Esophagus muscularis mucosa (tissue), 4 donors: ENCODE measurements around the gene NARF. TPM values are rescaled to one million over a fixed set of nuclear protein-coding genes. Genes with fewer than 3 reads are reported as not detected.

Experiments used
- DNase-seq: peaks from one replicate; pipeline ENCODE4 v3.0.0-alpha.2; 2017; ENCODE audit errors: extremely low spot score
- H3K27ac ChIP-seq, 4 donors: fragments of 200-600 bp; sonication (generic); replicated peaks in 1 of 4; 1 replicate in 3 of 4; 2 replicates in 1 of 4; pipeline ENCODE4 v1.5.1; 2016 to 2019; ENCODE audit warnings: mild to moderate bottlenecking in 1 of 4
- H3K27me3 ChIP-seq, 4 donors: fragments of 200-600 bp; sonication (generic); one replicate each; pipeline versions ENCODE4 v1.5.1 to v1.6.0; 2016 to 2019
- H3K36me3 ChIP-seq, 4 donors: fragments of 200-600 bp; sonication (generic); one replicate each; pipeline ENCODE4 v1.5.1; 2016 to 2019
- H3K4me1 ChIP-seq, 4 donors: fragments of 200-600 bp; sonication (generic); one replicate each; pipeline ENCODE4 v1.5.1; 2016 to 2019
- H3K4me3 ChIP-seq, 4 donors: fragments of 200-600 bp; sonication (generic); 1 replicate in 2 of 4; 2 replicates in 2 of 4; pipeline ENCODE4 v1.5.1; 2016 to 2019; ENCODE audit warnings: mild to moderate bottlenecking in 4 of 4, moderate library complexity in 1 of 4
- H3K9me3 ChIP-seq, 4 donors: fragments of 200-600 bp; sonication (generic); 1 replicate in 3 of 4; 2 replicates in 1 of 4; pipeline ENCODE4 v1.5.1; 2016 to 2019
- EP300 ChIP-seq: sonication (generic); formaldehyde crosslinking; IDR thresholded peaks from one replicate; pipeline ENCODE4 v1.6.1; 2017; ENCODE audit warnings: antibody characterized with exemption
- POLR2A ChIP-seq: fragments of 450-650 bp; IDR thresholded peaks from one replicate; pipeline ENCODE4 v1.6.1; 2017; ENCODE audit warnings: antibody characterized with exemption, moderate library complexity, mild to moderate bottlenecking, low read depth
- POLR2AphosphoS5 ChIP-seq, 2 donors: sonication (generic); formaldehyde crosslinking; IDR thresholded peaks; one replicate each; pipeline ENCODE4 v1.6.1; 2017; ENCODE audit warnings: antibody characterized with exemption in 2 of 2
- WGBS: methylation state at CpG from one replicate; pipeline ENCODE4 v1.1.5; 2018; 5-methylcytosine and 5-hydroxymethylcytosine counted together
- intact Hi-C: fragments of 100-400 bp; cut with DNase I; formaldehyde crosslinking; loops from one replicate; pipeline ENCODE4 v1.15.1; 2023
- total RNA-seq, 4 donors: library from RNA; depleted of rRNA; stranded (reverse); fragments of >200 nt; gene quantifications; one replicate each; pipeline versions ENCODE4 v1.1.0 to v1.2.1, GENCODE V29; 2016
- TF ChIP-seq, protein P1 (sequence below), 3 experiments: fragments of 200-600 bp in 2 of 3; fragments of 450-650 bp in 1 of 3; sonication (generic) in 2 of 3; IDR thresholded peaks; one replicate each; pipeline ENCODE4 v1.5.1; 2017 to 2019; ENCODE audit warnings: antibody characterized with exemption in 3 of 3, mild to moderate bottlenecking in 2 of 3, moderate library complexity in 1 of 3

Gene NARF
- total RNA-seq, 4 donors from 2014 or later: 26.2 to 30.9 (median 29.3) TPM

GRCh38 chr17:82416264-82416663 lies 42.3 kb upstream of the NARF start:
- WGBS: 88% methylated on average over 4 of the region's 4 CpGs

DNA sequence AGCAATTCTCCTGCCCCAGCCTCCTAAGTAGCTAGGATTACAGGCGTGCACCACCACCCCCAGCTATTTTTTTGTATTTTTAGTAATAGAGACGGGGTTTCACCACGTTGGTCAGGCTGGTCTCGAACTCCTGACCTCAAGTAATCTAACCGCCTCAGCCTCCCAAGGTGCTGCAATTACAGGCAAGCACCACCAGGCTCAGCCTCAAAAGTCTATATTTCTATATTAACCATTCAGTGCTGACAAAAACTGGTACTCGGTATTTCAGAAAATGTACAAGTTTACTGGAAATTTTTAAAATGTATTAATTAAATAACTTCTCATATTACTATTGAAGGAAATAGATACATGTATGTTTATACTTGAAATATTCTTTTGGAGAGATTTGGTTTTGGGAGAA lies 41.8 kb upstream of the NARF start:
- intact Hi-C loops: no loop called here

More at GRCh38 chr17:82416264-82416663, 42.3 kb upstream of the NARF start:
- Histone ChIP-seq H3K36me3 (peaks cover 0 to 31% (median 15%) of the 10 kb centered on the region in 4 donors), H3K27ac (no peak overlapping the region), H3K4me1 (peaks cover 19 to 33% (median 27%) of the 10 kb centered on the region in 4 donors), H3K9me3 (no peaks in the 10 kb centered on the region), H3K4me3 (no peak overlapping the region), H3K27me3 (no peaks in the 10 kb centered on the region)
- intact Hi-C loops: no loop called here
- no peak for DNase-seq
- TF ChIP-seq POLR2A (no peak), POLR2AphosphoS5 (IDR thresholded peaks at IDR 0.05) (no peak), EP300 (no peak)
- TF ChIP-seq, protein P1, sequence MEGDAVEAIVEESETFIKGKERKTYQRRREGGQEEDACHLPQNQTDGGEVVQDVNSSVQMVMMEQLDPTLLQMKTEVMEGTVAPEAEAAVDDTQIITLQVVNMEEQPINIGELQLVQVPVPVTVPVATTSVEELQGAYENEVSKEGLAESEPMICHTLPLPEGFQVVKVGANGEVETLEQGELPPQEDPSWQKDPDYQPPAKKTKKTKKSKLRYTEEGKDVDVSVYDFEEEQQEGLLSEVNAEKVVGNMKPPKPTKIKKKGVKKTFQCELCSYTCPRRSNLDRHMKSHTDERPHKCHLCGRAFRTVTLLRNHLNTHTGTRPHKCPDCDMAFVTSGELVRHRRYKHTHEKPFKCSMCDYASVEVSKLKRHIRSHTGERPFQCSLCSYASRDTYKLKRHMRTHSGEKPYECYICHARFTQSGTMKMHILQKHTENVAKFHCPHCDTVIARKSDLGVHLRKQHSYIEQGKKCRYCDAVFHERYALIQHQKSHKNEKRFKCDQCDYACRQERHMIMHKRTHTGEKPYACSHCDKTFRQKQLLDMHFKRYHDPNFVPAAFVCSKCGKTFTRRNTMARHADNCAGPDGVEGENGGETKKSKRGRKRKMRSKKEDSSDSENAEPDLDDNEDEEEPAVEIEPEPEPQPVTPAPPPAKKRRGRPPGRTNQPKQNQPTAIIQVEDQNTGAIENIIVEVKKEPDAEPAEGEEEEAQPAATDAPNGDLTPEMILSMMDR (IDR thresholded peaks at IDR 0.05): no peak

GRCh38 chr17:82418001-82418986 lies 40.2 kb upstream of the NARF start, which contains the start of the genes HEXD and OGFOD3:
Gene HEXD (plus strand): TSS chr17:82418347. CDS start chr17:82419800, 1,453 bp downstream.
Gene OGFOD3 (minus strand): TSS chr17:82418586. CDS start chr17:82418485, 101 bp downstream.
- intact Hi-C loops: no loop called here
- Histone ChIP-seq H3K9me3 (peaks cover 0 to 11% (median 5%) of the 10 kb centered on the region in 4 donors), H3K27ac (peak within 1 kb of the TSS; percentile 90 to 92 (median 91)), H3K36me3 (peaks cover 0 to 32% (median 13%) of the 10 kb centered on the region in 4 donors), H3K4me1 (peaks cover 19 to 33% (median 27%) of the 10 kb centered on the region in 4 donors), H3K4me3 (peak within 1 kb of the TSS; percentile 75 to 83 (median 78)), H3K27me3 (no peaks in the 10 kb centered on the region)
- TF ChIP-seq, protein P1 (IDR thresholded peaks at IDR 0.05): peak in 1 of 3 experiments; percentile 41
- TF ChIP-seq POLR2AphosphoS5 (IDR thresholded peaks at IDR 0.05) (peak; percentile 57 to 59), POLR2A (peak; percentile 55), EP300 (no peak)
- no peak for DNase-seq
- WGBS: 4% methylated on average over 21 of the region's 108 CpGs

More for the DNA sequence above, 41.8 kb upstream of the NARF start:
- no peak overlapping the region for H3K27ac ChIP-seq
- H3K9me3 ChIP-seq: no peaks in the 10 kb centered on the region
- 90% methylated on average over 6 of the region's 6 CpGs for WGBS
- no peak overlapping the region for H3K4me3 ChIP-seq
- H3K4me1 ChIP-seq: peaks cover 19 to 33% (median 27%) of the 10 kb centered on the region in 4 donors
- peaks cover 0 to 36% (median 16%) of the 10 kb centered on the region in 4 donors for H3K36me3 ChIP-seq
- H3K27me3 ChIP-seq: no peaks in the 10 kb centered on the region
- TF ChIP-seq POLR2A: no peak
- TF ChIP-seq, protein P1 (IDR thresholded peaks at IDR 0.05): peak in 1 of 3 experiments; percentile 10
- DNase-seq: no peak

- Histone ChIP-seq H3K4me3 (peak overlapping the region in 3 of 4 donors; percentile 75 to 83 (median 76)), H3K36me3 (peaks cover 0 to 24% (median 13%) of the 10 kb centered on the region in 4 donors), H3K27me3 (no peaks in the 10 kb centered on the region), H3K4me1 (peaks cover 16 to 28% (median 24%) of the 10 kb centered on the region in 4 donors), H3K27ac (no peak overlapping the region), H3K9me3 (peaks cover 0 to 11% (median 5%) of the 10 kb centered on the region in 4 donors)
- TF ChIP-seq, protein P1 (IDR thresholded peaks at IDR 0.05): no peak
- TF ChIP-seq POLR2AphosphoS5 (IDR thresholded peaks at IDR 0.05) (no peak), POLR2A (no peak), EP300 (no peak)
- intact Hi-C loops: no loop called here
- no peak for DNase-seq
- 86% methylated on average over 2 of the region's 2 CpGs for WGBS
Observed at GRCh38 chr17:82419540-82419939, 39.0 kb upstream of the NARF start.
